Gastrocnemius medialis (tissue), 4 donors: ENCODE measurements around the gene AUTS2. TPM values are rescaled to one million over a fixed set of nuclear protein-coding genes. Genes with fewer than 3 reads are reported as not detected.

Experiments
- ATAC-seq, 2 donors: fragments of 150-250 bp; one replicate each; pipeline ENCODE4 v1.9.1; 2016
- DNase-seq, 2 donors: peaks; one replicate each; pipeline ENCODE4 v3.0.0-alpha.2; 2019
- H3K27ac ChIP-seq, 4 donors: fragments of 200-600 bp; sonication (generic); 1 replicate in 1 of 4; 2 replicates in 3 of 4; pipeline ENCODE4 v1.5.1; 2016 to 2018; ENCODE audit warnings: mild to moderate bottlenecking in 2 of 4, moderate library complexity in 1 of 4
- H3K27me3 ChIP-seq, 3 donors: fragments of 200-600 bp; sonication (generic) in 2 of 3; 1 replicate in 1 of 3; 2 replicates in 2 of 3; pipeline versions ENCODE4 v1.5.1 to v1.6.0; 2016 to 2019; ENCODE audit warnings: mild to moderate bottlenecking in 1 of 3, moderate library complexity in 1 of 3
- H3K36me3 ChIP-seq, 2 donors: fragments of 200-600 bp; sonication (generic) in 1 of 2; one replicate each; pipeline ENCODE4 v1.5.1; 2017 to 2018
- H3K4me1 ChIP-seq, 2 donors: fragments of 200-600 bp; sonication (generic) in 1 of 2; one replicate each; pipeline ENCODE4 v1.5.1; 2016 to 2017; ENCODE audit warnings: mild to moderate bottlenecking in 2 of 2
- H3K4me3 ChIP-seq, 4 donors: fragments of 200-600 bp; sonication (generic) in 3 of 4; 1 replicate in 1 of 4; 2 replicates in 3 of 4; pipeline ENCODE4 v1.5.1; 2016 to 2019; ENCODE audit warnings: mild to moderate bottlenecking in 2 of 4
- H3K9me3 ChIP-seq, 3 donors: fragments of 200-600 bp; sonication (generic) in 2 of 3; 1 replicate in 1 of 3; 2 replicates in 2 of 3; pipeline ENCODE4 v1.5.1; 2016 to 2019
- CTCF ChIP-seq, 5 experiments: fragments of 450-650 bp in 3 of 5; fragments of 200-600 bp in 2 of 5; sonication (generic) in 2 of 5; IDR thresholded peaks in 4 of 5; conservative IDR thresholded peaks in 1 of 5; 1 replicate in 4 of 5; 2 replicates in 1 of 5; pipeline ENCODE4 v1.5.1; 2016 to 2019; ENCODE audit warnings: antibody characterized with exemption in 5 of 5, mild to moderate bottlenecking in 3 of 5, moderate library complexity in 3 of 5
- POLR2A ChIP-seq, 2 donors: fragments of 450-650 bp; IDR thresholded peaks; one replicate each; pipeline ENCODE4 v1.6.1; 2017; ENCODE audit warnings: antibody characterized with exemption in 2 of 2, mild to moderate bottlenecking in 2 of 2, moderate library complexity in 2 of 2
- in situ Hi-C, 4 donors: fragments of 200-750 bp; cut with MboI; loops; one replicate each; pipeline versions ENCODE4 v1.15.0 to v1.8.0; 2017; ENCODE audit warnings: low sequenced_read_pairs in 4 of 4
- intact Hi-C: fragments of 100-400 bp; cut with DNase I; formaldehyde crosslinking; loops from one replicate; pipeline ENCODE4 v1.15.1; 2023; ENCODE audit warnings: low total_unique reads
- total RNA-seq, 4 donors: library from RNA; depleted of rRNA; stranded (reverse); fragments of >200 nt; gene quantifications; one replicate each; pipeline versions ENCODE4 v1.1.0 to v1.2.3, GENCODE V29; 2016

The AUTS2 gene
- total RNA-seq, 4 donors from 2014 or later: 2.5 to 16.2 (median 8.5) TPM

DNA sequence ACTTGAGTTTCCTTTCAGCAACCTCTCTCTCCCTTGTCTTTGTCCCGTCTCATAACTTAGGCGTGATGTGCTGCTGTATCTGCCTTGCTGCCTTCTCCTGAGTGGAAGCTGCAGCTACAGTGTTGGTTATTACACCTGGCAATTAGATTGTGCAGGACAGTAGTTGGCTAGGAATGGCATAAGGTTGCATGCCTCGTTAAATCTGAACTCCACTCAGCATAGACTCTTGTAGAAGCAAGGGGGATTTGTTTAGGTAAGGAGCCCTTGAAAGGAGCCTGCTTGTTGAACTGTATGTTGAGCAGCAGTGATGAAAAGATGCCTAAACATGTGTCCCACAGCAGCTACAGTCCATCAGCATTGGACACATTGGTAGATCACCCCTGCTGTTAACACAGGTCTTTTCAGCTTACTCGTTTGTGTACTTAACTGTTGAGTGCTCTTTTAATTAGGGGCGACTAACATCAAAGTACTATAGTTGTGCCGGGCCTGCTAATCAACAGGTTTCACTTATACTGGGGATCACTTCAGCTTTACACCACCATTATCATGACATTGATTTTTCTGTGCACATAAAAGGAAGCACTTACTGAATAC lies 225.0 kb downstream of the AUTS2 start:
- no peak for DNase-seq
- no peak for TF ChIP-seq CTCF (IDR thresholded peaks at IDR 0.05 in 4 of 5, conservative IDR thresholded peaks at IDR 0.05 in 1 of 5)
- no peak for TF ChIP-seq POLR2A (IDR thresholded peaks at IDR 0.05)
- no peaks in the 10 kb centered on the region for H3K9me3 ChIP-seq
- no peak overlapping the region for H3K27ac ChIP-seq
- no peaks in the 10 kb centered on the region for H3K27me3 ChIP-seq
- H3K4me1 ChIP-seq: peaks cover 8 to 18% of the 10 kb centered on the region in 2 donors
- intact Hi-C loops (no loop called here), in situ Hi-C loops (no loop called here)
- H3K36me3 ChIP-seq: no peaks in the 10 kb centered on the region
- no peak overlapping the region for H3K4me3 ChIP-seq
- ATAC-seq: no peak

GRCh38 chr7:69825113-69825972 lies 227.1 kb downstream of the AUTS2 start:
- DNase-seq: no peak
- Histone ChIP-seq H3K36me3 (no peaks in the 10 kb centered on the region), H3K27me3 (no peaks in the 10 kb centered on the region), H3K4me3 (peak overlapping the region in 1 of 4 donors; percentile 7), H3K9me3 (no peaks in the 10 kb centered on the region), H3K27ac (no peak overlapping the region), H3K4me1 (peaks cover 8 to 12% of the 10 kb centered on the region in 2 donors)
- intact Hi-C loops: loop anchor here (5.0 kb wide), 1 partner anchor 228 kb away; the partner anchor contains the start of gene AUTS2
- ATAC-seq: no peak
- in situ Hi-C loops: no loop called here
- no peak for TF ChIP-seq CTCF (IDR thresholded peaks at IDR 0.05 in 4 of 5, conservative IDR thresholded peaks at IDR 0.05 in 1 of 5)
- TF ChIP-seq POLR2A (IDR thresholded peaks at IDR 0.05): no peak

GRCh38 chr7:69826283-69826682 lies 228.0 kb downstream of the AUTS2 start:
- Histone ChIP-seq H3K4me3 (no peak overlapping the region), H3K9me3 (no peaks in the 10 kb centered on the region), H3K36me3 (no peaks in the 10 kb centered on the region), H3K27me3 (no peaks in the 10 kb centered on the region), H3K27ac (no peak overlapping the region), H3K4me1 (peaks cover 8 to 12% of the 10 kb centered on the region in 2 donors)
- in situ Hi-C loops: no loop called here
- TF ChIP-seq CTCF (IDR thresholded peaks at IDR 0.05 in 4 of 5, conservative IDR thresholded peaks at IDR 0.05 in 1 of 5) (no peak), POLR2A (IDR thresholded peaks at IDR 0.05) (no peak)
- intact Hi-C loops: loop anchor here (5.0 kb wide), 1 partner anchor 229 kb away; the partner anchor contains the start of gene AUTS2
- no peak for DNase-seq
- ATAC-seq: no peak

DNA sequence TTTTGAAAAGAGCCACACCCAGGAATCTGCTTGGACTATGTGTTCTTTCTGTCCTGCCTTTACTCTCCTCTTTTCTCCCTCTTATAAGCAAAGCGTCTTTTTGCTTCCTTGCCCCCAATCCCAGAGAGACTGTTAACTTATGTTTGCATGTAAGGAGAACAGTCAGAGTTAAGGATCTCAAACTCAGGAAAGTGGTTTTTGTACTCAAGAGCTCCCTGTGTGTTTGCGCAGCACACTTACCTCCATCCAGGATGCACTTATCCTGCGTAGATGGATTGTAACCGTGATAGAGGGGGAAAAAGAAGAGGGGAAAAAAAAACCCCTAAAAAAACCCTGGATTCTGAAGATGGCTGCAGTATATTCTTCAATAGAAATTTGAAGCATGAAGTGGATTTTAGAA lies 228.9 kb downstream of the AUTS2 start:
- Histone ChIP-seq H3K27me3 (no peaks in the 10 kb centered on the region), H3K4me1 (peaks cover 8 to 12% of the 10 kb centered on the region in 2 donors), H3K27ac (no peak overlapping the region), H3K36me3 (no peaks in the 10 kb centered on the region), H3K9me3 (no peaks in the 10 kb centered on the region), H3K4me3 (no peak overlapping the region)
- in situ Hi-C loops (no loop called here), intact Hi-C loops (loop anchor here (5.0 kb wide), 1 partner anchor 230 kb away; the partner anchor contains the start of gene AUTS2)
- TF ChIP-seq POLR2A (IDR thresholded peaks at IDR 0.05): no peak
- TF ChIP-seq CTCF (IDR thresholded peaks at IDR 0.05 in 4 of 5, conservative IDR thresholded peaks at IDR 0.05 in 1 of 5): no peak
- no peak for DNase-seq
- no peak for ATAC-seq
